Stimulated activated CD4-positive, alpha-beta T cell treated with anti-CD3 and anti-CD28 coated beads, Interleukin-12 subunit alpha, Interleukin-12 subunit beta, amount 100 ng/mL, for 4 hours (primary cell): Measurements from ENCODE around the gene DBH.
"Not testable (repeated sequence)": the region's sequence is repeated elsewhere in the genome, so short reads cannot be mapped to it uniquely, and the experiment has no call there.

Experiments used
- DNase-seq: peaks from one replicate; pipeline ENCODE4 v3.0.0-alpha.2; 2020

The DBH gene

DNA sequence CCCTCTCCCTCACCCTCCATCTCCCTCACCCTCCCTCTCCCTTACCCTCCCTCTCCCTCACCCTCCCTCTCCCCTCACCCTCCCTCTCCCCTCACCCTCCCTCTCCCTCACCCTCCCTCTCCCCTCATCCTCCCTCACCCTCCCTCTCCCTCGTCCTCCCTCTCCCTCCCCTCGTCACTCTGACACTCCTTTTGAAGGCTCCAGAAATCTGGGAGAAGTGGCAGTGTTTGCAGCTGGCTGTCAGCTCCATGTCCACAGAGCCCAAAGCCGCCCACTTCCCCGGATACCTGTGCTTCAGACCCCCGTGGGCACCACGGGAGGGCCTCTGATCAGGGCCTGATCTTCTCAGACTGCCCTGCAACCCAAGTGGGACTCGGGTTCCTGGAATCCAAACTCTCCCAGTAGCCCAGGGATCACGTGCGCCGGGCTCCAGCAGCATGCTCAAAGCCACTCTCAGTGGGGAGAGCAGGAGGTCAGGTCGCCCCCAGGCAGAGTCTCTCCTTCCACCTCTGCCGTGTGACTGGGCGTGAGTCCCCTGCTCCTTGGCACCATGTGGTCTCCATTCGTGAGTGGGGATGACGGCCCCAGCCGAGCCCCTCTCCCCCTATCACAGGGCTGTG, 33.1 kb downstream of the DBH start:
- DNase-seq = no peak

- no peak for DNase-seq
These were observed 34.3 kb downstream of the DBH start for GRCh38 chr9:133670466-133670865.

- DNase-seq = no peak
These were observed 35.2 kb downstream of the DBH start for GRCh38 chr9:133671371-133671770.

DNA sequence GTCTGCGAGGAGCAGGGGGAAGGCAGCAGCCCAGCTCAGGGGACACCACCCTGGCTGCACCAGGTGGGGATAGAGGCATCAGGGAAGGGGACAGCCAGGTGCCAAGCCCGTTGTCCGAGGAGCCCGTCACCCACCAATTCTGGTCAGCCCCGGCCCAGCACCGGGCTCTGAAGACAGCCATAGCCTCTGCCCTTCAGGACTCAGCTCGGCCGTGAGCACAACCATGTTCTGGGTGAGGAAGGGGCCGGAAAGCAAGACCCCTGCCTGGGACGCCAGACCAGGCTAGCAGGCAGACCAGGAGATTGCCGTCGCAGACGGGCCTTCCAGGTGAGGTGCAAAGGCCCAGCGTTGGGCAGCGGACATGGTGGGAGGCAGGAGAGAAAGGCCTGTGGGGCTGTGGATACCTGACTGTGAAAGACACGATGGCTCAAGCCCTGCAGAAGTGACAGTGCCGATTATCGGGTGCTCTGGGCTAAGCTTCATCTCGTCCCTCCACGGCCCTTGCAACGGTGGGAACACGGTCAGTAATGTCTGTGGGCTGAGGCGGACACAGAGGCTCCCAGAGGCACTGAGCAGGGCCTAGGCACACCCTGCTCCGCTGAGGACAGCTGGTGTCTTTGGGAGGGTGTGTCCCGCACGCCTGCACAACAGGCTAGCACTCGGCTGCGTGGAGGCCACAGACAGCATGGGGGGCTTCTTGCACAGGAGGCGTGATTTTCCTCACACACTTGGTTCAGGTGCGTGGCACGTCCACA, 36.5 kb downstream of the DBH start:
- DNase-seq = no peak

GRCh38 chr9:133673258-133673655, 37.1 kb downstream of the DBH start:
- DNase-seq = no peak

DNA sequence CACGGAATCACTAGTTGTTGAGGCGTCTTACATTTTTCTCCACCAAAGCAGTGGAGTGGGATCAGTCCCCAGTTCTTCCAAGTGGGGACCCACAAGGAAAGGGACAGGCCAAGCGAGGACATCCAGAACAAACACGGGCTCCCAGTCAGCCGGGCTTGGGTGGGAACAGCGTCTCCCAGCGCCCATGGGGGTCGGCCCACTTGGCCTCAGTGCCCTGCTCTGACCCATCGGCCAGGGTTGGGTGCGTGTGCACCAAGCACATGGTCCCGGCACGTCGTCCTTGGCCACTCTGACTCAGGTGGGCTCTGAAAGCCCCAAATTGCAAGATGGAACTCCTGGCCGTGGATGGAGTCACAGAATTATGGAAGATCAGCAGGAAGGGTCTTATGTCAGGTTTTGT, 37.9 kb downstream of the DBH start:
- no peak for DNase-seq

DNA sequence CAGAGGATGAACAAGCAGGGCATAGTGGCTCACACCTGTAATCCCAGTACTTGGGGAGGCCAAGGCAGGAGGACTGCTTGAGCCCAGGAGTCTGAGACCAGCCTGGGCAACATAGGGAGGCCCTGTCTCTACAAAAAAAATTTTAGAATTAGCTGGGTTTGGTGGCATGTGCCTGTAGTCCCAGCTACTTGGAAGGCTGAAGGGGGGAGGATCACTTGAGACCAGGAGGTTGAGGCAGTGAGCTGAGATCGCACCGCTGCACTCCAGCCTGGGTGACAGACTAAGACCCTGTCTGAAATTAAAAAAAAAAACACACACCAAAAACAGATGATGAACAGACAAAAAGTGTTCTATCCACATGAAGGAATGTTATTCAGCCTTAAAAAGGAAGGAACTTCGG, 39.6 kb downstream of the DBH start:
- not testable (repeated sequence) for DNase-seq

GRCh38 chr9:133676450-133676849, 40.3 kb downstream of the DBH start:
- DNase-seq = no peak

DNA sequence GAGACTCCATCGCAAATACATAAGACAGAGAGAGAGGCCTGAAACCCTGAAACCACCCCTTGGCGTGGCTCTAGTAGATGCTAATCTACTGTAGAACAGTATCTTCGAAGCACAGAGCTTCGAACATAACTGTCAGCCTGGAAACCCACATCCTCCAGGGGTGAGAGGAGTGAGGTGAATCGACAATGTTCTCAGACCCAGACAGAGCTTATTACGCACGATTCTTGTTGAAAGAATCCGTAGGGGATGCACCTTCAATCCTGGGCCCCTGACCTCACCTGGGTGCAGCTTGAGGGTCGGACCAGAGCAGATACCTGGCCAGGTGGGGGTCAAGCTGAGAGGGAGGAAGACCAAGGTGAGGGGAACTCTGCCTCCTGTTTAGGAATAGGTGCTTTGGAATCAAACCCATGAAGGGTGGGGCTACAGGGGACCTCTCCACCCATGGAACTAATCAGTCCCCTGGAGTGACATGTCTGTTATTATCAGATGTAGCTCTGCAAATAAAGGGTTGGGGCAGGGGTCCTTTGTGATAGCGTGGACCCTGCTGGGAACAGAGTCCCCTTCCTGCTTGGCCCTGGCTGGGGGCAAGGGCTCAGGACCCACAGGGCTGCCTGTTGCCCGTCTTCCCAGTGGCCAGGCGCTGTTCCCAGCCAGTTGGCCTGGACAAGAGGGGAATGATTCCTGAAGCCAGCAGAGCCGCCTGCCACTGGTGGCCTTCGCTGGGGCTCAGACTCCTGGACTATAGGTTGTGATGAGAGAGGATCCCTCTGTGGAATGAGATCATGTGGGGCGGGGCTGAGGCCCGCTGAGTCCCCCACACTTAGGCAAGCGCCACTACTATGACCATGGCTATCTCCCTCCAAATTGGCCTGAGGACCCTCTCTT, 41.2 kb downstream of the DBH start:
- DNase-seq = no peak

- no peak for DNase-seq
These were observed 42.9 kb downstream of the DBH start for GRCh38 chr9:133679056-133679455.

DNA sequence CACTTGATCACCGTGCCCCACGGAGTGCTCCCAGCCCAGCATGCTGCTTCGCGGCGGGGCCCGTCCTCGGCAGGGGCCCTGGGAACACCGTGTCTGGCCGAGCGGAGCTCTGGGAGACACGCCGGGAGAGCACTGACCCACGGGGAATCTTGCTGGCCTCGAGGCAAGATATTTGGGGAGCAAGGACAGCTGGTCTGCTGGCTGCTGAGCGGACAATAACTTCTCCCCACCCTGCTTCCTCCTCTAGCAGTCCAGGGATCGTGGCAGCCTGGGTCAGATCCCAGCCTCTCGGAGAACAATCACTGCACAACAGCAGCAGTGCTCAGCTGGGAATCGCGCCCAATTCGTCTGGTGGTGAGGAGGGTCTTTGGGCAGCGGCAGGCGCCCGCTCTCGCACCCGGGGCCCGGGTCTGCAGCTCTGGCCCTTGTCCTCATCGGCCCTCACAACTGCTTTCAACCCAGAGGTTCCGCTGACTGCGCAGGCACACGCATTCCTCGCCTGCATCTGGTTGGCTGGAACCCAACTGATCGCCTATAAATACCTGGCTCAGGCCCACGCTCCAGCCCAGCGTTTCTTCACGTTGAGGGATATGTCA, 43.4 kb downstream of the DBH start:
- no peak for DNase-seq

- no peak for DNase-seq
These were observed 44.2 kb downstream of the DBH start for GRCh38 chr9:133680250-133680975.

DNA sequence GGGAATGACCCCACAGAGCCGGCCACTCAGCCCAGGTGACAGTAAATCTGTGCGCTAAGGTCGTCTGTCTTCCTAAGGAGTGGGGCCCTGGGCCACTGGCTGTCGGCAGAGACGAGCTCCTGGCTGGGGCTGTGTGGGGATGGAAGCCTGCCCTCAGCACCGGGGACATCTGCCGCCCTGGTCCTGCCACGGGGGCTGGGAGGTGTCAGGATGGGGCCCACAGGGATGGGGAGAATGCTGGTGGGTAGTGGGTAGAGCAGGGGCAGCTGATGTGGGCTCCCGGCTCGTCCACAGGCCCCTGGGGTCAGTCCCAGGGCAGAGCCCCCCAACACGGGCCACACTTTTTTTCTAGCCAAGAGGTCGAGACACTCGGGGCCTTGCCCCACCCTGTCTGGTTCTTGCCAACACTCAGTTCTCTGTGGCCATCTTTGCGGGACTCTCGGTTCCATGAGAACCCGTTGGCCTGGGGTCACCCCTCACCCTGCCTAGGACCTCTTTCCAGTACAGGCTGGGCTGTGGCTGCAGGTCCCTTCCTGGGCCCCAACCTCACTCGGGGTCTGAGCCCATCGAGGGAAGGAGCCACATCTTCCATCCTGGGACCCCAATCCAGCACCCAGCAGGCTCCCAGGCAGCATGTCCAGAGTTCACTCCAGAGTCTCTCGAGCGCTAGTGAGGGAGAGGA, 45.0 kb downstream of the DBH start:
- no peak for DNase-seq

DNA sequence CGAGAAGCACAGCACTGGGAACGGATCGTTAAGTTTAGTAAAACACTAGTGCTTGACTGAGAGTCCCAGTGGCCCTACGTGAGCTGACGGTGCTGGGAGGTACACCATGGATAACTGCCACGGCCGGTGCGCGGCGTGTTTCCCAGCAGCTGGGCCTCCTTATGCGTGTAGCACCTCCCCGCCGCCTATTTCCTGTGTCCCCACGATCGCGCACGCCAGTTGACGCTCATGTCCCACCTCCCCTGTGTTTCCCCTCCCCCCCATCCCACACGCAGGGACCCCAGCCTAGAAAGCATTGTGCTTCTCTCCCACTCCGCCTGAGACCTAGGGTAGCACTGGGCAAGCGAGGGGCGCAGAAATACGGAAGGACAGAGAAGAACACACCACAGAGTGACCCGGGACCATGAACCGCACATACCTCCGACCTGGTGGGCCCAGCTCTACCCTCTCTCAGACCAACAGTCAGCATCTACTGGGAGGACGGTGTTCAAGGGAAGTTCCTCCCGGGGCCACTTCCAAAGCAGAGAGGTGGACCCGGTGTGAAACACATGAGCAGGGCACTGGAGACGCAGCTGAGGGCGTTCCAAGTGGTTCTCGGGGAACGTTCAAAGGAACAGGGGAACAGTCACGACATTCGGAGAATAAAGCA, 45.6 kb downstream of the DBH start:
- no peak for DNase-seq

GRCh38 chr9:133682818-133683585, 46.8 kb downstream of the DBH start:
- no peak for DNase-seq

- peak; percentile 38 for DNase-seq
These were observed 47.5 kb downstream of the DBH start for GRCh38 chr9:133683586-133684120.

GRCh38 chr9:133684121-133684935, 48.2 kb downstream of the DBH start:
- no peak for DNase-seq

- no peak for DNase-seq
These were observed 48.8 kb downstream of the DBH start for GRCh38 chr9:133684936-133685361.
